ENCODE data around the gene PLA2G3.

The PLA2G3 gene

GRCh38 chr22:31170971-31171370, 30.7 kb upstream of the PLA2G3 start:
- WGBS (ENCODE audit: insufficient coverage, insufficient read length), result no CpG with 5 or more reads among the region's 4 CpGs
- no peak for DNase-seq (ENCODE audit: low read depth, low spot score)

GRCh38 chr22:31162015-31162765, 21.9 kb upstream of the PLA2G3 start:
- Histone ChIP-seq H3K27me3 (ENCODE audit: control insufficient read depth, insufficient read depth, low read length) (no peaks in the 10 kb centered on the region), H3K4me1 (ENCODE audit: control insufficient read depth, insufficient read depth, low read length) (no peaks in the 10 kb centered on the region), H3K27ac (ENCODE audit: low read length) (no peak overlapping the region), H3K9me3 (ENCODE audit: control insufficient read depth, insufficient read depth, low read length) (no peaks in the 10 kb centered on the region), H3K4me3 (ENCODE audit: low read length) (no peak overlapping the region), H3K36me3 (ENCODE audit: control insufficient read depth, insufficient read depth, low read length) (no peaks in the 10 kb centered on the region)
- DNase-seq (ENCODE audit: low read depth, low spot score), result no peak
- no CpG with 5 or more reads among the region's 5 CpGs for WGBS (ENCODE audit: insufficient coverage, insufficient read length)

More at GRCh38 chr22:31170971-31171370, 30.7 kb upstream of the PLA2G3 start:
- no peaks in the 10 kb centered on the region for H3K4me1 ChIP-seq (ENCODE audit: control insufficient read depth, insufficient read depth, low read length)
- no peak overlapping the region for H3K27ac ChIP-seq (ENCODE audit: low read length)
- no peaks in the 10 kb centered on the region for H3K9me3 ChIP-seq (ENCODE audit: control insufficient read depth, insufficient read depth, low read length)
- no peaks in the 10 kb centered on the region for H3K36me3 ChIP-seq (ENCODE audit: control insufficient read depth, insufficient read depth, low read length)
- no peaks in the 10 kb centered on the region for H3K27me3 ChIP-seq (ENCODE audit: control insufficient read depth, insufficient read depth, low read length)
- H3K4me3 ChIP-seq (ENCODE audit: low read length), result no peak overlapping the region

- Histone ChIP-seq H3K27me3 (ENCODE audit: control insufficient read depth, insufficient read depth, low read length) (no peaks in the 10 kb centered on the region), H3K4me3 (ENCODE audit: low read length) (no peak overlapping the region), H3K4me1 (ENCODE audit: control insufficient read depth, insufficient read depth, low read length) (no peaks in the 10 kb centered on the region), H3K27ac (ENCODE audit: low read length) (no peak overlapping the region), H3K36me3 (ENCODE audit: control insufficient read depth, insufficient read depth, low read length) (no peaks in the 10 kb centered on the region), H3K9me3 (ENCODE audit: control insufficient read depth, insufficient read depth, low read length) (no peaks in the 10 kb centered on the region)
- DNase-seq (ENCODE audit: low read depth, low spot score), result no peak
Observed at GRCh38 chr22:31161386-31161785, 21.1 kb upstream of the PLA2G3 start.

GRCh38 chr22:31160328-31160978, 20.1 kb upstream of the PLA2G3 start:
- no peaks in the 10 kb centered on the region for H3K36me3 ChIP-seq (ENCODE audit: control insufficient read depth, insufficient read depth, low read length)

GRCh38 chr22:31155422-31155821, 15.1 kb upstream of the PLA2G3 start:
- no peak overlapping the region for H3K4me3 ChIP-seq (ENCODE audit: low read length)
- WGBS (ENCODE audit: insufficient coverage, insufficient read length), result no CpG with 5 or more reads among the region's 3 CpGs
- no peak overlapping the region for H3K27ac ChIP-seq (ENCODE audit: low read length)
- H3K27me3 ChIP-seq (ENCODE audit: control insufficient read depth, insufficient read depth, low read length), result no peaks in the 10 kb centered on the region
- DNase-seq (ENCODE audit: low read depth, low spot score), result no peak
- no peaks in the 10 kb centered on the region for H3K36me3 ChIP-seq (ENCODE audit: control insufficient read depth, insufficient read depth, low read length)
- H3K4me1 ChIP-seq (ENCODE audit: control insufficient read depth, insufficient read depth, low read length), result no peaks in the 10 kb centered on the region
- H3K9me3 ChIP-seq (ENCODE audit: control insufficient read depth, insufficient read depth, low read length), result no peaks in the 10 kb centered on the region

More at GRCh38 chr22:31160328-31160978, 20.1 kb upstream of the PLA2G3 start:
- DNase-seq (ENCODE audit: low read depth, low spot score), result no peak
- peak overlapping the region; percentile 86 for H3K4me3 ChIP-seq (ENCODE audit: low read length)
- H3K27ac ChIP-seq (ENCODE audit: low read length), result no peak overlapping the region
- H3K9me3 ChIP-seq (ENCODE audit: control insufficient read depth, insufficient read depth, low read length), result no peaks in the 10 kb centered on the region
- no peaks in the 10 kb centered on the region for H3K4me1 ChIP-seq (ENCODE audit: control insufficient read depth, insufficient read depth, low read length)
- WGBS (ENCODE audit: insufficient coverage, insufficient read length), result no CpG with 5 or more reads among the region's 32 CpGs
- no peaks in the 10 kb centered on the region for H3K27me3 ChIP-seq (ENCODE audit: control insufficient read depth, insufficient read depth, low read length)

GRCh38 chr22:31154975-31155374, 14.7 kb upstream of the PLA2G3 start:
- Histone ChIP-seq H3K27ac (ENCODE audit: low read length) (no peak overlapping the region), H3K4me1 (ENCODE audit: control insufficient read depth, insufficient read depth, low read length) (no peaks in the 10 kb centered on the region)
- no CpG with 5 or more reads among the region's 1 CpG for WGBS (ENCODE audit: insufficient coverage, insufficient read length)

GRCh38 chr22:31153357-31153756, 13.0 kb upstream of the PLA2G3 start:
- no peak for DNase-seq (ENCODE audit: low read depth, low spot score)
- H3K27ac ChIP-seq (ENCODE audit: low read length), result no peak overlapping the region
- no peaks in the 10 kb centered on the region for H3K9me3 ChIP-seq (ENCODE audit: control insufficient read depth, insufficient read depth, low read length)
- no peaks in the 10 kb centered on the region for H3K27me3 ChIP-seq (ENCODE audit: control insufficient read depth, insufficient read depth, low read length)
- H3K4me3 ChIP-seq (ENCODE audit: low read length), result no peak overlapping the region
- H3K36me3 ChIP-seq (ENCODE audit: control insufficient read depth, insufficient read depth, low read length), result no peaks in the 10 kb centered on the region
- no peaks in the 10 kb centered on the region for H3K4me1 ChIP-seq (ENCODE audit: control insufficient read depth, insufficient read depth, low read length)
- no CpG with 5 or more reads among the region's 3 CpGs for WGBS (ENCODE audit: insufficient coverage, insufficient read length)

More at GRCh38 chr22:31154975-31155374, 14.7 kb upstream of the PLA2G3 start:
- Histone ChIP-seq H3K27me3 (ENCODE audit: control insufficient read depth, insufficient read depth, low read length) (no peaks in the 10 kb centered on the region), H3K36me3 (ENCODE audit: control insufficient read depth, insufficient read depth, low read length) (no peaks in the 10 kb centered on the region), H3K9me3 (ENCODE audit: control insufficient read depth, insufficient read depth, low read length) (no peaks in the 10 kb centered on the region), H3K4me3 (ENCODE audit: low read length) (no peak overlapping the region)
- no peak for DNase-seq (ENCODE audit: low read depth, low spot score)

- H3K36me3 ChIP-seq (ENCODE audit: control insufficient read depth, insufficient read depth, low read length), result no peaks in the 10 kb centered on the region
- no peak overlapping the region for H3K27ac ChIP-seq (ENCODE audit: low read length)
- DNase-seq (ENCODE audit: low read depth, low spot score), result no peak
- H3K4me1 ChIP-seq (ENCODE audit: control insufficient read depth, insufficient read depth, low read length), result no peaks in the 10 kb centered on the region
- H3K27me3 ChIP-seq (ENCODE audit: control insufficient read depth, insufficient read depth, low read length), result no peaks in the 10 kb centered on the region
- H3K9me3 ChIP-seq (ENCODE audit: control insufficient read depth, insufficient read depth, low read length), result no peaks in the 10 kb centered on the region
- WGBS (ENCODE audit: insufficient coverage, insufficient read length), result no CpG with 5 or more reads among the region's 2 CpGs
- H3K4me3 ChIP-seq (ENCODE audit: low read length), result no peak overlapping the region
Observed at GRCh38 chr22:31151872-31152271, 11.6 kb upstream of the PLA2G3 start.

GRCh38 chr22:31150615-31151014, 10.3 kb upstream of the PLA2G3 start:
- no peaks in the 10 kb centered on the region for H3K36me3 ChIP-seq (ENCODE audit: control insufficient read depth, insufficient read depth, low read length)
- no CpG with 5 or more reads among the region's 3 CpGs for WGBS (ENCODE audit: insufficient coverage, insufficient read length)
- DNase-seq (ENCODE audit: low read depth, low spot score), result no peak

GRCh38 chr22:31148953-31149627, 8.8 kb upstream of the PLA2G3 start:
- no peaks in the 10 kb centered on the region for H3K36me3 ChIP-seq (ENCODE audit: control insufficient read depth, insufficient read depth, low read length)
- peak; percentile 43 for DNase-seq (ENCODE audit: low read depth, low spot score)
- H3K4me1 ChIP-seq (ENCODE audit: control insufficient read depth, insufficient read depth, low read length), result no peaks in the 10 kb centered on the region
- no peak overlapping the region for H3K4me3 ChIP-seq (ENCODE audit: low read length)
- no peak overlapping the region for H3K27ac ChIP-seq (ENCODE audit: low read length)
- H3K9me3 ChIP-seq (ENCODE audit: control insufficient read depth, insufficient read depth, low read length), result no peaks in the 10 kb centered on the region
- H3K27me3 ChIP-seq (ENCODE audit: control insufficient read depth, insufficient read depth, low read length), result no peaks in the 10 kb centered on the region
- WGBS (ENCODE audit: insufficient coverage, insufficient read length), result no CpG with 5 or more reads among the region's 5 CpGs

More at GRCh38 chr22:31150615-31151014, 10.3 kb upstream of the PLA2G3 start:
- Histone ChIP-seq H3K27me3 (ENCODE audit: control insufficient read depth, insufficient read depth, low read length) (no peaks in the 10 kb centered on the region), H3K9me3 (ENCODE audit: control insufficient read depth, insufficient read depth, low read length) (no peaks in the 10 kb centered on the region), H3K4me1 (ENCODE audit: control insufficient read depth, insufficient read depth, low read length) (no peaks in the 10 kb centered on the region), H3K4me3 (ENCODE audit: low read length) (no peak overlapping the region), H3K27ac (ENCODE audit: low read length) (no peak overlapping the region)
